ENCODE data around the gene HINT2.

DNA sequence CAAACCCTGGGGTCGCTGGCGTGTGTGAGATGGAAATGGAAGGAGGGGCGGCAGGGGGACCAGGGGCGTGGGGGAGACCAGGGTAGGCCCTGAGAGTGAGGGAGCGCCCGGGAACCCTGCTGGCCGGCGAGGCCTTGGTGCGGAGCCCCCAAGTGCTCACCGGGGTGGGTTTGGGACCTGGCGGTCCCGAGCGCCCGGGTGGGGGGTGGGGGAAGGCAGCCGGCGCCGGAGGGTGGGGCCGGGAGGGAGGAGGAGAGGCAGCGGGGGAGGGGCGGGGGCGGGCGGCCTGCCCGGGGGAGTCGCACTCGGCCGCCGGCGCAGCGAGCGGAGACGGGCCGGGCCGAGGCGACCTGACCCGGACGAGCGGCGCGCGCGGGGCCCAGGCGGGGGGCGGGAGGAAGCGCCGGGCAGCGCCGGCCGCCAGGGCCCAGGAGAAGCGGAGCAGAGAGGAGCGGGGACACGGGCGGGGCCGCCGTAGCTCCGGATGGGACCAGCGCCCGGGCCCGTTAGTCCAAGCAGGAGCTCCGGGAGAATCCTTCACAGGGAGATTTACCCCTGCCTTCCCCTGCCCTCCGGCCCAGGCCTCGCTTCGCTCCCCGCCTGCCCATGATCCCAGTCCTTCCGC, 23.4 kb downstream of the HINT2 start, which contains the start of gene NPR2:
- TF ChIP-seq, protein P1, sequence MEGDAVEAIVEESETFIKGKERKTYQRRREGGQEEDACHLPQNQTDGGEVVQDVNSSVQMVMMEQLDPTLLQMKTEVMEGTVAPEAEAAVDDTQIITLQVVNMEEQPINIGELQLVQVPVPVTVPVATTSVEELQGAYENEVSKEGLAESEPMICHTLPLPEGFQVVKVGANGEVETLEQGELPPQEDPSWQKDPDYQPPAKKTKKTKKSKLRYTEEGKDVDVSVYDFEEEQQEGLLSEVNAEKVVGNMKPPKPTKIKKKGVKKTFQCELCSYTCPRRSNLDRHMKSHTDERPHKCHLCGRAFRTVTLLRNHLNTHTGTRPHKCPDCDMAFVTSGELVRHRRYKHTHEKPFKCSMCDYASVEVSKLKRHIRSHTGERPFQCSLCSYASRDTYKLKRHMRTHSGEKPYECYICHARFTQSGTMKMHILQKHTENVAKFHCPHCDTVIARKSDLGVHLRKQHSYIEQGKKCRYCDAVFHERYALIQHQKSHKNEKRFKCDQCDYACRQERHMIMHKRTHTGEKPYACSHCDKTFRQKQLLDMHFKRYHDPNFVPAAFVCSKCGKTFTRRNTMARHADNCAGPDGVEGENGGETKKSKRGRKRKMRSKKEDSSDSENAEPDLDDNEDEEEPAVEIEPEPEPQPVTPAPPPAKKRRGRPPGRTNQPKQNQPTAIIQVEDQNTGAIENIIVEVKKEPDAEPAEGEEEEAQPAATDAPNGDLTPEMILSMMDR (conservative IDR thresholded peaks at IDR 0.05; ENCODE audit: low read depth, low read length), result no peak
- TF ChIP-seq EZH2 (IDR thresholded peaks at IDR 0.05; ENCODE audit: low read length, unreplicated experiment), result no peak
- TF ChIP-seq EZH2phosphoT487 (IDR thresholded peaks at IDR 0.05; ENCODE audit: borderline replicate concordance, low read length), result no peak
